ENCODE results near the gene DKK3. TPM values are rescaled to one million over a fixed set of nuclear protein-coding genes. Genes with fewer than 3 reads are reported as not detected.
"Not testable (repeated sequence)": the region's sequence is repeated elsewhere in the genome, so short reads cannot be mapped to it uniquely, and the experiment has no call there.

The DKK3 gene
- 49.7 TPM for polyA plus RNA-seq (ENCODE audit: insufficient read length)

GRCh38 chr11:12007769-12008737, at the start of gene DKK3:
DKK3 (minus strand) TSS chr11:12008626; CDS start chr11:12008582, 44 bp downstream.
- DNase-seq, result no peak

DNA sequence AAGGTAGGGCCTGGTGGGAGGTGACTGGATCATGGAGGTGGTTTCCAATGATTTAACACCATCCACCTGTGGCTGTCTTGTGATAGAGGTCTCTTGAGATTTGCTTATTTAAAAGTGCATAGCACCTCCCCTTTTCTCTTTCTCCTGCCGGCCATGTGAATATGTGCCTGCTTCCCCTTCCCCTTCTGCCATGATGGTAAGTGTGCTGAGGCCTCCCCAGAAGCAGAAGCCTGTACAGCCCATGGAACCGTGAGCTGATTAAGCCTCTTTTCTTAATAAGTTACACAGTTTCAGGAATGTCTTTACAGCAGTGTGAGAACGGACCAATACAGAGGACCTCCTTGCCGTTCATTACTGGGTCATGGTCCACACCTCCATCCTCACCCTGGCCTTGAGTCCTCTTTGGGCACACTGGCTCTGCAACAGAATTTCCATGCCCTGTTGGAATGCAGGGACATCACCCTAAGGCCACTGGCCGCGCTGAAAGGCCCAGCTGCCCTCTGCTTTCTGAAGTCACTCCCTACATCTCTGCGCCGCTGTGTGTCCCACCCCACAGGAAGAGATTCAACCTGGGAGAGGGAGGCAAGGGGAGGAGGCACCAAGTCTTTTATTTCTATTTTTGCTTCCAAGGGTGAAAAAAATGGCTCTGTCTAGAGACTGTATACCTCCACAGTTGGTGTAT, 49.0 kb upstream of the DKK3 start:
- no peak for DNase-seq

- DNase-seq, result no peak
Measured at GRCh38 chr11:12056119-12056518, 47.7 kb upstream of the DKK3 start.

DNA sequence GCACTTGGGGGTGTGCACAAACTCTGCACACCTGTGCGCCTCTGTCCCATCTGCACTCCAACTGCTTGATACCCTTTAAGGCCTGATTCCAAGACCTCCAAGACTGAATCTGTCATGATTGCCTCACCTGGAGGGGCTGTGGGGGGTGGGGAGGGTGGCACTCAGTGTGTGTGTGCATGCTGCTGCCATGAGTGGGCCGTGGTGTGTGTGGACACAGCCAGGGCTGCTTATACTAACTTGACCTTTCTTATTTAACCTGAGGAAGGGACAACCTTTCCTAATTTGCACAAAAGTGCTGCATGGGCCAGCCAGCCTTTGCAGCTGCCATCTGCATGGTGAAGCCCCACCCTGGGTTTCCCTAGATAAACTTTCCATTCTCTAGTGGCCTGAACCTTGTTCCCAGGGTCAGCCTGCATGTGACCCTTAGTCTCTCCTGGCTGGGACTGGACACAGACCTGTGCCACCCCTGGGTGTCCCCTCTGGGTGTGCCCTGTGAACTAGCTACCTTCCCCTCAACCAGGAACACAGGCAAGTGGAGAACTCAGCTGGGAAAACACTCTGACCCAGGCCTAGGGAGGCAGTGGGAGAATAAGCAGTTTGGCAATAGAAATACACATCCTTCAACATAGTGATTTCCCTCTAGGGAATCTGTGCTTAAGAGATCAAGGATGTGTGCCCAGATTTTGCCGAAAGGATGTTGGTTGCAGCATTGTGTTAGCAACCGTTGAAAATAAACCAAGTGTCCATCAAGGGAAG, 45.4 kb upstream of the DKK3 start:
- DNase-seq, result no peak

- no peak for DNase-seq
Measured at GRCh38 chr11:12052676-12053605, 44.5 kb upstream of the DKK3 start.

GRCh38 chr11:12051287-12051662, 42.8 kb upstream of the DKK3 start:
- DNase-seq, result no peak

DNA sequence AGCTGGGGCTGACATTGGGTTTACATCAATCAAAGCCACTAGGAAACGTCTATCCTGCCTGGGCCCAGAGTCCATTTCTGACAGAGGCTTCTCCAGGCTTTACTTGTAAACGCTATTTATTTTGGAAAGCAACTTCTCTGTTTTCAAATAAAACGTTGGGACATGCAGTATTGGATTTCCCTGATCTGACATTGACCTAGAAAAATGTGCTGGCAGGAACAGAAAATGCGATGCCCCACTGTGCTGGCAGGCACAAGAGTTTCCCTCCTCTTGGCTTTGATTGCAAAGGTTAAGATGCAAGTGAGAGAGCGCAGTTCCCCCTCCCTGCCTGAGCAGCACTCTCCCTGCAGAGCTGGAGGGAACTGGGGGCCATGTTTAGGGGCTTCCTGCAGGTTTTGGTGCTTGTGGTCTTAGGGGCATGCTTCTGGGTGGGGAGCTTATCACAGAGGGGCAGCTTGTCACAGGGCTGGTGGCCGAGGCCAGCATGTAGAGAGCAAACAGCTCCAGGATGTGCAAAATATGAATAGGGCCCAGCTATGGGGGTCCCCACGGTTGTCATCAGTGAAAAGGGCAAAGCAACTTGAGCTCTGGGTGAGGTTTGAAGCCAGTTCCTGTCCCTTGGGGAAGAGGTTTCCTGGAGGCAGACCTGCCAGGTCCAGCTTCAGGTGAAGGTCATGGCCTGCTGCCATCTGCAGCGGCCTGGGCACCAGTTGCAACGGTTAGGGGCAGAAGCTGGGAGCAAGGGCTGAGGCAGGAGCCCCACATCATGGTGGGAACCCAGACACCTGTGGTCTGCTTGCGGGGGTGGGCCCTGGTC, 42.3 kb upstream of the DKK3 start:
- DNase-seq, result no peak

DNA sequence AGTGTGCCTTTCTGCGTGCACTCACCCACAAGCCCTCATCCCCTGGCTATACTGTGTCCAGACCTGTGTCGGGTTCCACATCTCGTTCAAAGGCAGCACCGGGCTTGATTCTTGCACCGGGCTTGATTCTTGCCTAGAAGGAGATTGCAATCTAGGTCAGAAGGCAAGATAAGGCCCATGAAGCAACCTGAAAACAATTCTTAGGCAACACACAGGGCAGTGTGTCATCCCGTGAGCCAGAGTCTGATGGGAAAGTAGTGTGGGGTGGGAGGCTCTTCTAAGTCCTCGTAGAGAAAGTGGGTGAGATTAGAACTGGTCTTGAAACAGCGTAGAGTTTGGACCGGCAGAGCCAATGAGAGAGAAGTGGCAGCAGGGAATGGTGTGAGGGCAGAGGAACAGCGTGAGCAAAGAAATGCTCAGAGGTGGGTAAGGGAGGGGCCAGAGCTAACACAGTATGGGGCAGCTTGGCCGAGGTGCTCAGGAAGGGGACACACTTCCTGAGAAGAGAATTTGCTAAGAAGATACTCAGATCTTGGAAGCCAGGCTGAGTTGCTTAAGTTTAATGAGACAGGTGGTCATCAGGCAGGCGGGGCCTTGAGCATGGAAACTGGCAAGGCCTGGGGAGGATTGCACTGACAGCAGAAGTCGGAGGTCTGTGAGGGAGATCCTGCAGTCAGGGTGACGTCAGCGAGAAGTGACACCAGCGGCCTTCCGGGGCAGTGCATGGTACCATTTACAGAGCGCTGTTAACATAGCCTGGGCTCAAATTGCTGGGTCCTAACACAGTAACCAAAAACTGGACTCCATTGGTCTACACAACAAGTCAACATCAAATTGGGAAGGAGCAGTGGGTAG, 40.7 kb upstream of the DKK3 start:
- no peak for DNase-seq

DNA sequence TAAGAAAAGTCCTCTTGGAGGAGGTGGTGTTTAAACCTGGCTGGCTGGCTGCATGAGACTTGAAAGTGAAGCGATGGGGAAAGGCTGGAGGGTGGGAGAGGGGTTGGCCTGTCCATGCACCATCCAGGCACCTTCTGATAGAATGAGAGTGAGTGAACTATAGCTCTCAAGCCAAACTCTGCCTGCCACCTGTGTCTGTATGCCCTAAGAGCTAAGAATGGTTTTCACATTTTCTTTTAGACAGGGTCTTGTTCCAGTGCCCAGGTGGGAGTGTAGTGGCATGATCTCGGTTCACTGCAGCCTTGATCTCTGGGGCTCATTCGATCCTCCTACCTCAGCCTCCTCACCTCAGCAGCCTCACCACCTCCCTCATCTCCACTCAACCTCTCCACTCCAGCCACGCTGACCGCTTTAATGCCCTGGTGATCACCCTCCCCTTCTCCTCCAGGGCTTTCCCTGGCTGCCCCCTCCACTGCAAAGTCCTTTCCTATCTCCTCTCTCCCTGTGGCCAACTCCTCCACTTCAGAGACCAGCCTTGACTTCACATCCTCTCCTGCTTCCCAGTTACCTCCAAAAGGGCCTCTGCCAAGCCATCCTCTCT, 38.3 kb upstream of the DKK3 start:
- no peak for DNase-seq

DNA sequence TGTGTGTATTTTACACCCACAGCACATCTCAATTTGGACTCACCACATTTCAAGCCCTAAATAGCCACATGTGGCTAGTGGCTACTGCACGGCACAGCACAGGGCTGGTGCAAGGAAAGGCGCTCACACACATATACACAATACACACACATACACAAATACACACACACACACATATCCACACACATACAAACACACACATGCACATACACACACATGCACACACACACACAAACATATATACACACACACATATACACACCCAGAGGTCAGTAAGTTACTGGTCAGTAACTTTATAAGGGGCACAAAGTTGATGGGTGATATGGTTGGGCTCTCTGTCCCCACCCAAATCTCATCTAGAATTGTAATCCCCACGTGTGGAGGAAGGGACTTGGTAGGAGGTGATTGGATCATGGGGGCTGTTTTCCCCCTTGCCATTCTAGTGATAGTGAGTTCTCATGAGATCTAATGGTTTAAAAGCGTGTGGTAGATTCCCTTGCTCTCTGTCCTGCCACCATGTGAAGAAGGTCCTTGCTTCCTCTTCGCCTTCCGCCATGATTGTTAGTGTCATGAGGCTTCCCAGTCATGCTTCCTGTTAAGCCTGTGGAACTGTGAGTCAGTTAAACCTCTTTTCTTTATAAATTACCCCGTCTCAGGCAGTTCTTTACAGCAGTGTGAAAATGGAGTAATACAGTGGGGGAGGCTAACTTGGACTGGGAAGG, 37.6 kb upstream of the DKK3 start:
- no peak for DNase-seq

- no peak for DNase-seq
Measured at GRCh38 chr11:12044799-12045198, 36.4 kb upstream of the DKK3 start.

DNA sequence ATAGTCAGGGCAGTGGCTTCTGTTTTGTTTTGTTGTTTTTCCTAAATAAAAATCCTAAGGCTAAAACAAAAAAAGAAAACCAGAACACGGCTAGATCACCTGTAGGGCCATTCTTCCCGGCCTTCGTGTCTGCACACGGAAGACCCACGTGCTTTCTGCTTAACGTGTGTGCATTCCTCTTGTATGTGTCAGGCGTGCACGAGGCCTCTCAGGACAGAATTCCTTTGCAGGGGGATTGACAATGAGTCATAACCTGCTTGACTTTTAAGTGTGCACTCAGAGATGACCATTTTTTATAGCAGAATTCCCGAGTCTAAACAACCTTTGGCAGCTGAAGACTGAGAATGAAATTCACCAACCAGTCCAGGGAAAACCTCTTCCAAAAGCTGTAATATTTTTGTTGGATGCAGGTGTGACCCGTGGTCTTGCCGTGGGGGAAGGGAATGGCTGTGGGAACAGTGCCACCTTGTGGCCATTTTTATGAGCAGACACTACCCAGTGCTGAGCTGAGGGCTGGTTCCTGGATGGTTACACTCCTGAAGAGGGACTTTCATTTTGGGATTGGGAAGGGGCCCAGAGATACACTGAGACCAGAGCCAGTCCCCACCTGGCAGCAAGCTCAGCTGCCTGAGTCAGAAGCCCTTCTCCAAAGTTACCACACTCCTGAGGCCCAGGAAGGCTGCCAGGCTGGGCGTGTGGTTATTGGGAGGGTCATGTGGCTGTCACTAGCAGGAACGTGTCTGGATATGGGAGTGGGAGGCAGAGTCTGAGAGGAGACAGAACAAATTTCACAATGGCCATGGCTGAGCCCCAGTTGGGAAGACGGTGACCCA, 35.7 kb upstream of the DKK3 start:
- peak; percentile 88 for DNase-seq

- DNase-seq, result no peak
Measured at GRCh38 chr11:12043221-12043620, 34.8 kb upstream of the DKK3 start.

DNA sequence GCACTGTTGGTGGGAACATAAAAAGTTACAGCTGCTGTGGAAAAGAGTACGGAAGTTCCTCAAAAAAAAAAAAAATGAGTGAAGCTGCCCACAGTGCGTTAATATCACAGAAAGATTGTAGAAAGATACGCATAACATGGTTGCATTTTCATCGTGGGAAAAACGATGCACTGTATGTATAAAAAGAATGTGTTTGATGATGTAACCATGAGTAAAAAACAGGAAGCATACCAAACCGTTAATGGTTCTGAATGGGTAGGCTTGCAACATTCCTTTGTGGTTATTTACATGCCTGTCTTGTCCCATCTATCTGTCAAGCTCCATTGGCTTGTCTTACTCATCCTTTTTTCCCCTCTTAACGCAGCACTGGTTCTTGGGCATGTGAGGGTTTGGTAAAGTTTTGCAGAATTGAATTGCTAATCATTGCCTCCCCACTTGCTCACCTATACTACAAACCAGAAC, 33.8 kb upstream of the DKK3 start:
- DNase-seq, result no peak

DNA sequence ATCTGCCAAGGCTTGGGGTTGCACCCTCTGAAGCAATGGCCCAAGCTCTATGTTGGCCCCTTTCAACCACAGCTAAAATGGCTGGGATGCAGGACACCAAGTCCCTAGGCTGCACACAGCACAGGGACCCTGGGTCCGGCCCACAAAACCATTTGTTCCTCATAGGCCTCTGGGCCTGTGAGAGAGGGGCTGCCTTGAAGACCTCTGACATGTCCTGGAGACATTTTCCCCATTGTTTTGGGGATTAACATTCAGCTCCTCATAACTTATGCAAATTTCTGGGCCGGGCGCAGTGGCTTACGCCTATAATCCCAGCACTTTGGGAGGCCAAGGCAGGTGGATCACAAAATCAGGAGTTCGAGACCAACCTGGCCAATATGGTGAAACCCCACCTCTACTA, 32.3 kb upstream of the DKK3 start:
- DNase-seq, result not testable (repeated sequence)

DNA sequence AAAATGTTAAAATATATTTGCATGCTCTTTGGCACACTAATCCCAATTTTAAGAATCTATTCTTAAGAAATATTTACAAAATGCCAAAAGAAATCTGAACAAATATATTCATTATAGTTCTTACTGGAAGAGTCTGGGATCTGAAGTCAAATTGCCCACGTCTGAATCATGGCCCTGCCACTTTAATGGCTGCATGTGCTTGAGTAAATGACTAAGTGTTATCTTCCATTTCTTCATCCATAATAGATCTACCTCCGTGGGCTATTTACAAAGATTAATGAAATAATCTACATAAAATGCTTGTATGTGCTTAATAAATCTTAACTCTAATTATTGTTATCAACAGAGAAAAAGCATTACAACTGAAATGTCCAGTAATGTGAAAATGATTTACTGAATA, 24.5 kb upstream of the DKK3 start:
- DNase-seq, result no peak

DNA sequence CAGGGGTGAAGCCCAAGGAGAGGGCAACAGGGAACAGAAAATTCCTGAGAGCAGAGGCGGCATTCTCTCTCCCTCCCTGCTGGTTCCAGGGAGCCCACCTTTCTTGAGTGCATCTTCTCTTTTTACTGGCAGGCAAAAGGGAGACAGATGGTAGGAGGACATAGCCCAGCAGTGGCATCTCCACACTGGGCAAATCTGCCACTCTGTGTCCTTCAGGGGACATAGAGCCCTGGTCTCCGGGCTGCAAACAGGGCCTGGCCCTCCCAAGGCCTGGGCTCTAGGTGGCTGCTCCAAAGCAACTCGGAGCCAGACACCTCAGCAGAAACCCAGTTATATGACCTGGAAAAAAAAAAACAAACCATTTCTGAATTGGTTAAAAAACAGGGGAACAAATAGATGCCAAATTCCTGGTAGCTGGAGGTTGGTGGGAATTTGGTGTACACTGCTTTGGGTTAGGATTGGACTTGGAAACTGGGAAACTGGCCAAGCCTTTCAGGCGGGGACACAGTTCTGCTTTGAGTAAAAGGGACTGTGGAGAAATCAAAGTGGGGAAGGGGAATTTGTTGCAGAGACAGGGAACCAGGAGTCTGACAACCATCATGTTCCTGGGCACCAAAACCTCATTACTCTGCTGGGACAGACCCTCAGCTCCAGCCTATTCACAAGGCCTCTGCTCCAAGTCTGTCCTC, 23.6 kb upstream of the DKK3 start:
- no peak for DNase-seq

Data from hindlimb muscle (tissue), 1 donor.